ENCODE results near the gene MED15.
"Not testable (repeated sequence)": the region's sequence is repeated elsewhere in the genome, so short reads cannot be mapped to it uniquely, and the experiment has no call there.

MED15 gene

DNA sequence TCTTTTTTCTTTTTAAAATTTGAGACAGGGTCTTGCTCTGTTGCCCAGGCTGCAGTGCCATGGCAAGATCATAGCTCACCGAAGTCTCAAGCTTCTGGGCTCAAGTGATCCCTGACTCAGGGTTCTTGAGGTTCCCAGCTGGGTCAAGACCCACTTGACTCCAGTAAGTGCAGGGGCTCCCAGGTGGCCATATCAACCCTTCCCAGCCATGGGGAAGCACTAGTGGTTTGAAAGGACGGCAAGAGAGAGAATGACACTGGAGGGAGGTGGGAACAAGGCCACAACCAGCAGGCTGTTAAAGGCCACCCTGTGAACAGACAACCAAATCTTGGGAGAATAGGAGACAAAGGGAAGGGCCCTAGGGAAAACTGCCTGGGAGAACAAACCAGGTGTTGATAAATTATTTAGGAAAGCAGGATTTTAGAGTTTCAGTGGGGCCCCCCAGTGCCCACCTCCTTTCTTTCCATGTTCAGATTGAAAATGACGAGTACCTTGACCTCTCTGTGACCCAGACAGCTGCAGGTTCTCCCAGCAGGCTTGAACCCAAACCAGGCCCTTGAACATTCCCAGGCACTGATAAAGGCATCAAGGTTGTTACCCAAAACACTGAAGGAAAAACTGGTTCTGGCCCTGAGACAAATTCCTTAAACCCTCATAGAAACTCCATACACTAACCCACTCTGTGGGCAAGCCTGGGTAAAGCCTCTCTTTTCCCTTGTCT lies 40.6 kb upstream of the MED15 start:
- TF ChIP-seq Cebpa-rat (IDR thresholded peaks at IDR 0.05) = no peak
- H3K27me3 ChIP-seq = no peaks in the 10 kb centered on the region
- H3K9me3 ChIP-seq = no peaks in the 10 kb centered on the region
- peaks cover 50% of the 10 kb centered on the region for H3K4me1 ChIP-seq
- H3K4me2 ChIP-seq = no peak overlapping the region
- no peaks in the 10 kb centered on the region for H4K20me1 ChIP-seq
- no peak overlapping the region for H3K4me3 ChIP-seq
- peaks cover 61% of the 10 kb centered on the region for H3K36me3 ChIP-seq
- no peak overlapping the region for H3K27ac ChIP-seq
- no peak overlapping the region for H3K9ac ChIP-seq

DNA sequence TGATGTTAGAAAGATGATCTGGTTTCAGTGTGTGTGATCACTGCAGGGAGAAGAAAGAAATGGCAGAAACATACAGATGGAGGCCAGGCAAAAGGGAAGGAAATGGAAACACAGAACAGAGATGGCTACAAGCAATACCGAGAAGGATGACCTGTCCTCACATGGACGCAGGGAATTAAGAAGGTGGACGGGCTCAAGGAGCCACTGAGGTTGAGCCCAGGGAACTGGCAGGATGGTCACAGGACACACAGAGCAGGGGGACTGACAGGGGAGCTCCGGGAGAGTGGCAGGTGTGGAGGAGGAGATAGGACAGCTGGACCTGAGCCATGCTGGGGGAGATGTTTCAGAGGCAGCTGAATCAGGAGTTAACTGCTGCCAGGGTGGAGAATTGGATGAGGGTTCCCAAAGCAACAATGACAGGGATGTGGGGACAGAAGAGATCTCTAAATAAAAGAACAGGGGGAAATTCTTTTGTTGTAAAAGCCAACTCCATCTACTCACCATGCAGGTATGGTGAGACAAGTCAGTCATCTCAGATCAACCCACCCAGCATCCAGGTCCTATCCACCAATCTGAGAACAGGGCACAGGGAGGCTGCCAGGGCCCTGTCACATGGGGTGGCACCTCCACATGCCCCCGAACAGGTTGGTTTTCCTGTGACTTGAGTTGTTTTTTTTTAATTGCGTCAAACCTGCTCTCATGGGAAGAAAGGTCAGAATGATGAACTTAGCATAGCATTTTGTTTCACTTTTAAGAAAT lies 38.1 kb upstream of the MED15 start:
- Histone ChIP-seq H3K9me3 (no peaks in the 10 kb centered on the region), H3K4me1 (peaks cover 30% of the 10 kb centered on the region), H3K27ac (no peak overlapping the region), H3K9ac (no peak overlapping the region), H4K20me1 (no peaks in the 10 kb centered on the region), H3K27me3 (no peaks in the 10 kb centered on the region), H3K4me2 (no peak overlapping the region), H3K4me3 (no peak overlapping the region), H3K36me3 (peaks cover 64% of the 10 kb centered on the region)
- TF ChIP-seq Cebpa-rat (IDR thresholded peaks at IDR 0.05) = no peak

- not testable (repeated sequence) for H3K27ac ChIP-seq, H3K9ac ChIP-seq, H3K4me3 ChIP-seq, H3K27me3 ChIP-seq, H3K9me3 ChIP-seq, H4K20me1 ChIP-seq, H3K4me2 ChIP-seq
- peaks cover 54% of the 10 kb centered on the region for H3K36me3 ChIP-seq
- peaks cover 18% of the 10 kb centered on the region for H3K4me1 ChIP-seq
Measured at GRCh38 chr22:20470525-20470924, 36.9 kb upstream of the MED15 start.

GRCh38 chr22:20471126-20471833 lies 36.1 kb upstream of the MED15 start:
- Histone ChIP-seq H3K9ac (no peak overlapping the region), H3K4me3 (no peak overlapping the region), H3K4me2 (no peak overlapping the region), H3K27ac (no peak overlapping the region), H4K20me1 (no peaks in the 10 kb centered on the region), H3K36me3 (peaks cover 49% of the 10 kb centered on the region), H3K27me3 (no peaks in the 10 kb centered on the region), H3K4me1 (peaks cover 14% of the 10 kb centered on the region), H3K9me3 (no peaks in the 10 kb centered on the region)
- no peak for TF ChIP-seq Cebpa-rat (IDR thresholded peaks at IDR 0.05)

DNA sequence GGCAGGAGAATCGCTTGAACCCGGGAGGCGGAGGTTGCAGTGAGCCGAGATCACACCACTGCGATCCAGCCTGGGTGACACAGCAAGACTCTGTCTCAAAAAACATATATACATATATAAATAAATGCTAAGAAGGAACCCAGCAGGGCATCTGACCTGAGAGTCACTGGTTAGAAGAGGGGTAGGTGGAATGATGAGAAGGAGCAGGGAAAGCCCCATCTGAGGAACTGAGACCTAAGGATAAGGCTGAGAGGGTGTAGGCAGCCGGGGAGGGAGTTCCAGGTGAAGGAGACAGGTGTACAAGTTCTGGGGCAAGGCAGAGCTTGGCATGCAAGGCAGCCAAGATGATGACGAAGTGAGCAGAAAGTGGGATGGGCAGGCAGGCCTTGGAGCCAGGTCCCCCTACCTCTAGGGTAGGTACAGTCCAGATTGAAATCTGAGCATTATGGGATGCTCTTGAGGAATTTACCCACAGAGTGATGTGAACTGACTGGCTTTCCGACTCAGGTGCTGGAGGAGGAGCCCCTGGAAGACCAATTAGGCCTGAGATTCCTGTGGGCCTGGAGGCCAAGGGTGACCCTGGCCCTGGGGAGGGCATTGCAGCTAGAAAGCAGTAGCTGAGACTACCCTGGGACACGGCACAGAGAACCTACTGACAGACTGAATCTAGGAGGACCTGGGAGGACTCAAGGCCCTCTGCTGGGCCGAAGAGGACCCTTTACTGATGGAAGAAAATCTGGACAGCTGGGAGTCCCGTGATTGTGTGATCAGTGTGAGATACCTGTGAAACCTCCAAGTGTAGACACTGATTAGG lies 34.6 kb upstream of the MED15 start:
- no peak overlapping the region for H3K4me2 ChIP-seq
- H3K4me3 ChIP-seq = no peak overlapping the region
- no peaks in the 10 kb centered on the region for H4K20me1 ChIP-seq
- H3K27me3 ChIP-seq = no peaks in the 10 kb centered on the region
- H3K36me3 ChIP-seq = peaks cover 39% of the 10 kb centered on the region
- TF ChIP-seq Cebpa-rat (IDR thresholded peaks at IDR 0.05) = no peak
- no peak overlapping the region for H3K27ac ChIP-seq
- H3K4me1 ChIP-seq = peaks cover 14% of the 10 kb centered on the region
- H3K9me3 ChIP-seq = no peaks in the 10 kb centered on the region
- H3K9ac ChIP-seq = no peak overlapping the region

GRCh38 chr22:20475115-20475436 lies 32.3 kb upstream of the MED15 start:
- TF ChIP-seq Cebpa-rat (IDR thresholded peaks at IDR 0.05) = no peak
- peaks cover 21% of the 10 kb centered on the region for H3K36me3 ChIP-seq
- no peaks in the 10 kb centered on the region; the same call in 1 of the 2 replicates for H3K9me3 ChIP-seq
- no peak overlapping the region for H3K4me3 ChIP-seq
- no peaks in the 10 kb centered on the region for H3K4me1 ChIP-seq
- no peaks in the 10 kb centered on the region for H3K27me3 ChIP-seq
- H3K27ac ChIP-seq = no peak overlapping the region
- H3K9ac ChIP-seq = no peak overlapping the region
- no peak overlapping the region for H3K4me2 ChIP-seq
- H4K20me1 ChIP-seq = no peaks in the 10 kb centered on the region

GRCh38 chr22:20475569-20475968 lies 31.8 kb upstream of the MED15 start:
- not testable (repeated sequence) for H3K27me3 ChIP-seq, H3K27ac ChIP-seq, H4K20me1 ChIP-seq, H3K9ac ChIP-seq, H3K4me2 ChIP-seq, H3K4me3 ChIP-seq, H3K9me3 ChIP-seq, H3K4me1 ChIP-seq
- peaks cover 16% of the 10 kb centered on the region for H3K36me3 ChIP-seq

GRCh38 chr22:20478059-20478458 lies 29.4 kb upstream of the MED15 start:
- H3K27me3 ChIP-seq, H3K4me1 ChIP-seq, H3K9me3 ChIP-seq, H3K4me2 ChIP-seq, H3K27ac ChIP-seq, H3K4me3 ChIP-seq, H3K9ac ChIP-seq, H4K20me1 ChIP-seq: not testable (repeated sequence)
- H3K36me3 ChIP-seq = peaks cover 15% of the 10 kb centered on the region

- Histone ChIP-seq H3K9ac (no peak overlapping the region), H3K4me2 (no peak overlapping the region), H4K20me1 (no peaks in the 10 kb centered on the region), H3K4me1 (no peaks in the 10 kb centered on the region), H3K36me3 (peaks cover 32% of the 10 kb centered on the region), H3K9me3 (no peaks in the 10 kb centered on the region; the same call in 1 of the 2 replicates), H3K27me3 (no peaks in the 10 kb centered on the region), H3K27ac (no peak overlapping the region), H3K4me3 (no peak overlapping the region)
- TF ChIP-seq Cebpa-rat (IDR thresholded peaks at IDR 0.05) = no peak
Measured at GRCh38 chr22:20479612-20480196, 27.7 kb upstream of the MED15 start.

DNA sequence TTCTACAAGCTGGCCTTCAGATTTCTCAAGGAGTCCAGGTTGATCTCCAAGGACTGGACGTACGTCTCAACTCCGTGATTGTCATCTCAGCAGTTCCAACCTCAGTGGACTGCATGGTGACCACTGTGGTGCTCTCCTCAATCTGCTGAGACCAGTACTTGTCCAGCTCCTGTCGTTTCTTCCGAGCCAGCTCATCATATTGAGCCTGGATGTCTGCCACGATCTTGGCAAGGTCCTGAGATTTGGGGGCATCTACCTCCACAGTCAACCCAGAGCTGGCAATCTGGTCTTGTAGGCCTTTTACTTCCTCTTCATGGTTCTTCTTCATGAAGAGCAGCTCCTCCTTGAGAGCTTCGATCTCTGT lies 24.3 kb upstream of the MED15 start:
- not testable (repeated sequence) for H3K9ac ChIP-seq, H3K9me3 ChIP-seq, H3K4me3 ChIP-seq, H3K4me2 ChIP-seq, H4K20me1 ChIP-seq, H3K27ac ChIP-seq, H3K4me1 ChIP-seq, H3K27me3 ChIP-seq
- peaks cover 38% of the 10 kb centered on the region for H3K36me3 ChIP-seq

Measured in BLaER1 (cell line).